ENCODE measurements around the gene RPS15.

Gene RPS15

DNA sequence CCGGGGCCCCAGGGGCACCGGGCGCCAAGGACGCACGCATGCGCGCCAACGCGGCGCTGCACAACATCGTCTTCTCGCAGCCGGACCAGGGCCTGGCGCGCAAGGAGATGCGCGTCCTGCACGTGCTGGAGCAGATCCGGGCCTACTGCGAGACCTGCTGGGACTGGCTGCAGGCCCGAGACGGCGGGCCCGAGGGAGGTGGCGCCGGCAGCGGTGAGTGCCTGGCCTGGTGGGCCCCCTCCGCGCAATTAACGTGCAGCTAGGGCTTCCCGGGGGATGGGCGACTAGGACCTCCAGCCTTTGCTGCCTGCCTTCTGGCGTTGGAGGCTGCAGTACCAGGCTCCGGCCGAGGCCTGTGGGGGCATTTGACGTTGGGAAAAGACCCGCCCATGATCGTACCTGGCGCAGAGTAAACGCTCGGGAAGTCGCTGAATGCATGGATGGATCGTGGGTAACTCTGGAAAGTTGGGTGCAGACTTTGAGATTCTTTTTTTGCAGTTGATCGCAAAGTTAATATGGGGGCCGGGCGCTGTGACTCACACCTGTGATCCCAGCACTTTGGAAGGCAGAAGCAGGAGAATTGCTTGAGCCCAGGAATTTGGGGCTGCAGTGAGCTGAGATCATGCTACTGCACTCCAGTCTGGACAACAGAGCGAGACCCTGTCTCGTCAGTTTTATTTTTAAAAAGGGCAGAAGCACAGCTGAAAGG lies 19.0 kb downstream of the RPS15 start:
- H3K4me1 ChIP-seq, result peaks cover 3% of the 10 kb centered on the region
- peaks cover 6% of the 10 kb centered on the region for H3K27me3 ChIP-seq (ENCODE audit: control insufficient read depth, insufficient read depth, low read length)
- no peaks in the 10 kb centered on the region for H3K36me3 ChIP-seq (ENCODE audit: control insufficient read depth, insufficient read depth, low read length)

DNA sequence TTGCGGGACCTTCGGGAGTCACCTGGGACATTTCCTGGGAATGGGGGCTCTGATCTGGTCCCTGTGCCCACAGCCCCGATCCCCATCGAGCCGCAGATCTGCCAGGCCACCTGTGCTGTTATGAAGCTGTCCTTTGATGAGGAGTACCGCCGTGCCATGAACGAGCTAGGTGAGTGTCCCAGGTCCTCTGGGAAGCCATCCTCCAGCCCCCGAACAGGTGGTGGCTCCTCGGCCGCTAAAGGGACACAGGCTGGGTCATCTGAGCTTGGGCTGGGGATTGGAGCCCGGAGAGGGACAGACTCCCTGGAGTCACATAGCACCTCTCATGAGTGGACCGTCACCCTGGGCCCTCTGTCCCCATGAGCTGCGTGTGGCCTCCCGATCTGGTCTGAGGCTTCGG lies 19.7 kb downstream of the RPS15 start:
- no peak overlapping the region for H3K4me3 ChIP-seq (ENCODE audit: low read depth, low read length)
- no peaks in the 10 kb centered on the region for H3K27me3 ChIP-seq (ENCODE audit: control insufficient read depth, insufficient read depth, low read length)
- H3K79me2 ChIP-seq, result no peaks in the 10 kb centered on the region
- no peak overlapping the region for H3K27ac ChIP-seq
- H3K4me2 ChIP-seq (ENCODE audit: low read length), result no peak overlapping the region
- peaks cover 3% of the 10 kb centered on the region for H3K4me1 ChIP-seq
- no peaks in the 10 kb centered on the region for H3K36me3 ChIP-seq (ENCODE audit: control insufficient read depth, insufficient read depth, low read length)
- no peaks in the 10 kb centered on the region for H3K9me3 ChIP-seq (ENCODE audit: control insufficient read depth, low read length)
- no peak overlapping the region for H2AFZ ChIP-seq
- no peak overlapping the region for H3K9ac ChIP-seq
- TF ChIP-seq, protein P1, sequence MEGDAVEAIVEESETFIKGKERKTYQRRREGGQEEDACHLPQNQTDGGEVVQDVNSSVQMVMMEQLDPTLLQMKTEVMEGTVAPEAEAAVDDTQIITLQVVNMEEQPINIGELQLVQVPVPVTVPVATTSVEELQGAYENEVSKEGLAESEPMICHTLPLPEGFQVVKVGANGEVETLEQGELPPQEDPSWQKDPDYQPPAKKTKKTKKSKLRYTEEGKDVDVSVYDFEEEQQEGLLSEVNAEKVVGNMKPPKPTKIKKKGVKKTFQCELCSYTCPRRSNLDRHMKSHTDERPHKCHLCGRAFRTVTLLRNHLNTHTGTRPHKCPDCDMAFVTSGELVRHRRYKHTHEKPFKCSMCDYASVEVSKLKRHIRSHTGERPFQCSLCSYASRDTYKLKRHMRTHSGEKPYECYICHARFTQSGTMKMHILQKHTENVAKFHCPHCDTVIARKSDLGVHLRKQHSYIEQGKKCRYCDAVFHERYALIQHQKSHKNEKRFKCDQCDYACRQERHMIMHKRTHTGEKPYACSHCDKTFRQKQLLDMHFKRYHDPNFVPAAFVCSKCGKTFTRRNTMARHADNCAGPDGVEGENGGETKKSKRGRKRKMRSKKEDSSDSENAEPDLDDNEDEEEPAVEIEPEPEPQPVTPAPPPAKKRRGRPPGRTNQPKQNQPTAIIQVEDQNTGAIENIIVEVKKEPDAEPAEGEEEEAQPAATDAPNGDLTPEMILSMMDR (IDR thresholded peaks at IDR 0.05), result no peak

More for the DNA sequence above, 19.0 kb downstream of the RPS15 start:
- no peak overlapping the region for H3K4me3 ChIP-seq (ENCODE audit: low read depth, low read length)
- H3K9ac ChIP-seq, result no peak overlapping the region
- H2AFZ ChIP-seq, result no peak overlapping the region
- TF ChIP-seq, protein P1 (IDR thresholded peaks at IDR 0.05), result no peak
- no peaks in the 10 kb centered on the region for H3K79me2 ChIP-seq
- no peak overlapping the region for H3K27ac ChIP-seq
- H3K9me3 ChIP-seq (ENCODE audit: control insufficient read depth, low read length), result no peaks in the 10 kb centered on the region
- no peak overlapping the region for H3K4me2 ChIP-seq (ENCODE audit: low read length)

DNA sequence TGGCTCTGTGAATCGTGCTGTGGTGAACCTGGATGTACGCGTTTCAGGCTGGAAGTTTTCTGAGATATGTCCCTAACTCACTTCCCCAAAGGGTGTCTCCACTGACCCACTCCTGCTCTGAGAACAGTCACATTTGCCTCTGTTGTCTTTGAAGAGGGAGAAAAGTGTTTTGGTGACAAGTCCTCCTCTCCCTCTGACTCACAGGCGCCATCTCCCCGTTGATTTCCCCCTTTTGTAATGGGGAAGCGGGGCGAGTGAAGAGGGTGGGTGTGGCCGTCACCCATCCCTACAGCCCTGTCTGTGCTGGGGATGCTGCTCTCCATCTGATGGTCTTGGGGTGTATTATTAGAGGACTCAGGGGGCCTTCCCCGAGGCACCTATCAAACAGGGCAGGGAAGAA lies 21.3 kb downstream of the RPS15 start:
- no peak overlapping the region for H2AFZ ChIP-seq
- H3K36me3 ChIP-seq (ENCODE audit: control insufficient read depth, insufficient read depth, low read length), result no peaks in the 10 kb centered on the region
- no peaks in the 10 kb centered on the region for H3K79me2 ChIP-seq
- no peaks in the 10 kb centered on the region for H3K27me3 ChIP-seq (ENCODE audit: control insufficient read depth, insufficient read depth, low read length)
- peaks cover 3% of the 10 kb centered on the region for H3K4me1 ChIP-seq
- H3K9me3 ChIP-seq (ENCODE audit: control insufficient read depth, low read length), result no peaks in the 10 kb centered on the region
- no peak overlapping the region for H3K9ac ChIP-seq
- H3K4me3 ChIP-seq (ENCODE audit: low read depth, low read length), result no peak overlapping the region
- TF ChIP-seq, protein P1 (IDR thresholded peaks at IDR 0.05), result no peak
- H3K27ac ChIP-seq, result no peak overlapping the region
- H3K4me2 ChIP-seq (ENCODE audit: low read length), result no peak overlapping the region

DNA sequence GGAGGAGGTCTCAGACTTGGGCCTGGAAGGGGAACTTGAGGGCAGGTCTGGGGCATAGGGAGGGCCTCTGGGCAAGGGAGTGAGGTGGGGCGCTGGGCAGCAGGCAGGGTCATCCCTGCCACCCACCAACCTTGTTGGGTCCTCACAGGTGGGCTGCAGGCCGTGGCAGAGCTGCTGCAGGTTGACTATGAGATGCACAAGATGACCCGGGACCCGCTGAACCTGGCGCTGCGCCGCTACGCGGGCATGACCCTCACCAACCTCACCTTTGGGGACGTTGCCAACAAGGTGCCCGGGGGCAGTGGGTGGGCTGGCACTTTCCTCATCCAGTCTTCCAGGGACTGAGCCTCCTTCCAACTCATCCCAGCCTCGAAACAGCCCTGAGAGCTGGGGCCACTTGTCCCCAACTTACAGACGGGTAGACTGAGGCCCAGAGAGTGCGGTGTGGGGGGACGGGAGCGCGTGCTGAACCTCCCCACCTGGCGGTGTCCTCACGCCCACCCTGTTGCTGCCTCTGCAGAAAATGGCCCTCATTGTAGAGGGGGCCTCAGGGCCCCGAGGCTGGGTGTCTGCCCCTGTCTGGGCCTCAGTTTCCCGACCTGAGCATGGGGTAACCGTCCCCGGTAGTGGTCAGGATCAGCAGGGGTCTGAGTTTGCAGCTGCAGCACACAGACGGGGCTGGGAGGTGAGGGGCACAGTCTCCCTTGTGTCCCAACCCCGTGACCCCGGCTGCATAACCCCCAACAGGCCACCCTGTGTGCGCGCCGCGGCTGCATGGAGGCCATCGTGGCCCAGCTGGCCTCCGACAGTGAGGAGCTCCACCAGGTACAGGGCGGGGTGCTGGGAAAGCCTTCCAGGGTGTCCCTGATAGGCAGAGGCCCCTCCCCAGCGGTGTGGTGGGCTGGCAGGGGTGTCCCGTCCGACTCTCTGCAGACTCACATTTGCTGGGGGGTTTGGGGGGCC lies 22.1 kb downstream of the RPS15 start:
- no peak overlapping the region for H2AFZ ChIP-seq
- peaks cover 3% of the 10 kb centered on the region for H3K4me1 ChIP-seq
- H3K4me3 ChIP-seq (ENCODE audit: low read depth, low read length), result no peak overlapping the region
- H3K4me2 ChIP-seq (ENCODE audit: low read length), result no peak overlapping the region
- TF ChIP-seq, protein P1 (IDR thresholded peaks at IDR 0.05), result no peak
- H3K27ac ChIP-seq, result no peak overlapping the region
- no peak overlapping the region for H3K9ac ChIP-seq
- H3K27me3 ChIP-seq (ENCODE audit: control insufficient read depth, insufficient read depth, low read length), result no peaks in the 10 kb centered on the region
- H3K9me3 ChIP-seq (ENCODE audit: control insufficient read depth, low read length), result no peaks in the 10 kb centered on the region
- H3K36me3 ChIP-seq (ENCODE audit: control insufficient read depth, insufficient read depth, low read length), result no peaks in the 10 kb centered on the region
- H3K79me2 ChIP-seq, result peaks cover 4% of the 10 kb centered on the region

Data from parathyroid adenoma (tissue), 2 donors.